A673 (cell line): ENCODE results near the gene RBMS1.

ENCODE experiments used
- EZH2 ChIP-seq: fragments of 200-600 bp; sonication (generic); IDR thresholded peaks from 2 replicates; pipeline ENCODE4 v1.6.1; 2017; ENCODE audit warnings: borderline replicate concordance, low read depth, mild to moderate bottlenecking, mixed read lengths, antibody characterized with exemption, low read length; ENCODE audit not compliant: poor library complexity, severe bottlenecking
- TF ChIP-seq, protein P1 (sequence below): fragments of 300-800, 200-600 bp; sonication (generic); conservative IDR thresholded peaks from 2 replicates; pipeline ENCODE4 v1.5.1; 2017; ENCODE audit warnings: low read depth, mild to moderate bottlenecking, antibody characterized with exemption, low read length, moderate library complexity, mixed read lengths

DNA sequence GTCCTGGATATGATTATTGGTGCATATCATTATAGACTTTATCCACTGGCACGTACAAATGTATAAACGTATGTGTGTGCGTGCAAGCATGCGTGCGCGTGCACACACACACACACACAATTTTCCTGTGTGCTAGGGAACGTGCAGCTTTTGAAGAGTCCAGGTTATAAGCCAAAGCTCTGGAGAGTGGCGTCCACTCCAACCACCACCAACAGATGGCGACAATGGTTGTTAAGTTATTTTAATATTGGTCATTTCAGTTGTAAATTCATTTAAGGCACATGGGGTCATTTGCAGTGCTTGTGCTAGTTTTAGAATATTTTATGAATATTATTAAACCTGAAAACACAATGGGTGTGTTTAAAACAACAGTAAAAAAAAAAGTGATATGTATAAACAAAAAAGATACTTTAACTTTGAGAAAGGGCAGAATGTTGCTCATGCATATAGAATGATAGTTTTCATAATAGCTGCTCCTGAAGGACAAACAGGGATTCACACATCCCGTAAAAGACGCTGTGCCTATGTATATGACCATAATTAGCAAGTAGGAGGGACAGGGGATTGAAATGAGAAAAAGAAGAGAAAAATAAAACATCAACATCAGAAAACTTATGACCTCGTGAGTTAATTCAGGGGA lies 169.3 kb downstream of the RBMS1 start:
- TF ChIP-seq EZH2, result no peak
- TF ChIP-seq, protein P1, sequence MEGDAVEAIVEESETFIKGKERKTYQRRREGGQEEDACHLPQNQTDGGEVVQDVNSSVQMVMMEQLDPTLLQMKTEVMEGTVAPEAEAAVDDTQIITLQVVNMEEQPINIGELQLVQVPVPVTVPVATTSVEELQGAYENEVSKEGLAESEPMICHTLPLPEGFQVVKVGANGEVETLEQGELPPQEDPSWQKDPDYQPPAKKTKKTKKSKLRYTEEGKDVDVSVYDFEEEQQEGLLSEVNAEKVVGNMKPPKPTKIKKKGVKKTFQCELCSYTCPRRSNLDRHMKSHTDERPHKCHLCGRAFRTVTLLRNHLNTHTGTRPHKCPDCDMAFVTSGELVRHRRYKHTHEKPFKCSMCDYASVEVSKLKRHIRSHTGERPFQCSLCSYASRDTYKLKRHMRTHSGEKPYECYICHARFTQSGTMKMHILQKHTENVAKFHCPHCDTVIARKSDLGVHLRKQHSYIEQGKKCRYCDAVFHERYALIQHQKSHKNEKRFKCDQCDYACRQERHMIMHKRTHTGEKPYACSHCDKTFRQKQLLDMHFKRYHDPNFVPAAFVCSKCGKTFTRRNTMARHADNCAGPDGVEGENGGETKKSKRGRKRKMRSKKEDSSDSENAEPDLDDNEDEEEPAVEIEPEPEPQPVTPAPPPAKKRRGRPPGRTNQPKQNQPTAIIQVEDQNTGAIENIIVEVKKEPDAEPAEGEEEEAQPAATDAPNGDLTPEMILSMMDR, result peak; percentile 82
